GM23338 (cell line): ENCODE data around the gene EGFL7.
"Not testable (repeated sequence)": the region's sequence is repeated elsewhere in the genome, so short reads cannot be mapped to it uniquely, and the experiment has no call there.

Experiments
- CREB1 ChIP-seq: fragments of 250-450 bp; sonication (Bioruptor Pico); IDR thresholded peaks from 2 replicates; pipeline ENCODE4 v1.5.0; 2020; ENCODE audit warnings: low read depth, mild to moderate bottlenecking, moderate library complexity
- CTCF ChIP-seq, 2 experiments: fragments of 200-600 bp in 1 of 2; sonication (generic) in 1 of 2; conservative IDR thresholded peaks; 2 replicates each; pipeline versions ENCODE4 v1.5.1 to v1.6.1; 2016 to 2017; ENCODE audit warnings: antibody characterized with exemption in 2 of 2, low read depth in 2 of 2, mild to moderate bottlenecking in 2 of 2, moderate library complexity in 1 of 2
- EZH2 ChIP-seq: fragments of 200-600 bp; sonication (generic); IDR thresholded peaks from one replicate; pipeline ENCODE4 v1.8.0; 2017; ENCODE audit warnings: antibody characterized with exemption, mild to moderate bottlenecking, low read depth; ENCODE audit not compliant: unreplicated experiment
- EZH2phosphoT487 ChIP-seq: fragments of 200-600 bp; sonication (generic); IDR thresholded peaks from one replicate; pipeline ENCODE4 v1.8.1; 2018; ENCODE audit warnings: antibody characterized with exemption; ENCODE audit not compliant: unreplicated experiment
- JUNB ChIP-seq: IDR thresholded peaks from one replicate; pipeline ENCODE4 v1.6.1; 2016; ENCODE audit warnings: antibody characterized with exemption; ENCODE audit not compliant: unreplicated experiment
- NANOG ChIP-seq: IDR thresholded peaks from 2 replicates; pipeline ENCODE4 v1.6.1; 2016; ENCODE audit warnings: antibody characterized with exemption, borderline replicate concordance
- POLR2AphosphoS5 ChIP-seq: IDR thresholded peaks from 2 replicates; pipeline ENCODE4 v1.6.1; 2016; ENCODE audit warnings: antibody characterized with exemption, low read depth
- REST ChIP-seq: IDR thresholded peaks from one replicate; pipeline ENCODE4 v1.6.1; 2018; ENCODE audit warnings: antibody characterized with exemption; ENCODE audit not compliant: unreplicated experiment
- TF ChIP-seq, protein P1 (sequence below): IDR thresholded peaks from 2 replicates; pipeline ENCODE4 v1.6.1; 2016; ENCODE audit warnings: antibody characterized with exemption

- not testable (repeated sequence) for TF ChIP-seq CTCF (conservative IDR thresholded peaks at IDR 0.05; ENCODE audit: low read depth in 2 of 2); JUNB; REST; EZH2; CREB1 (CRISPR knock-in tag); POLR2AphosphoS5; EZH2phosphoT487; NANOG
- TF ChIP-seq, protein P1, sequence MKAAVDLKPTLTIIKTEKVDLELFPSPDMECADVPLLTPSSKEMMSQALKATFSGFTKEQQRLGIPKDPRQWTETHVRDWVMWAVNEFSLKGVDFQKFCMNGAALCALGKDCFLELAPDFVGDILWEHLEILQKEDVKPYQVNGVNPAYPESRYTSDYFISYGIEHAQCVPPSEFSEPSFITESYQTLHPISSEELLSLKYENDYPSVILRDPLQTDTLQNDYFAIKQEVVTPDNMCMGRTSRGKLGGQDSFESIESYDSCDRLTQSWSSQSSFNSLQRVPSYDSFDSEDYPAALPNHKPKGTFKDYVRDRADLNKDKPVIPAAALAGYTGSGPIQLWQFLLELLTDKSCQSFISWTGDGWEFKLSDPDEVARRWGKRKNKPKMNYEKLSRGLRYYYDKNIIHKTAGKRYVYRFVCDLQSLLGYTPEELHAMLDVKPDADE, result not testable (repeated sequence)
Observed at GRCh38 chr9:136704741-136705140, 42.0 kb downstream of the EGFL7 start.
